NOMO-1 treated with dmso at 0.1 percent for 144 hours (cell line): Measurements from ENCODE around the gene DHRS9.
"Not testable (repeated sequence)": the region's sequence is repeated elsewhere in the genome, so short reads cannot be mapped to it uniquely, and the experiment has no call there.

Experiments used
- DNase-seq: peaks from one replicate; lab custom pipeline; 2025; ENCODE audit not compliant: unreplicated experiment; lab: John Stamatoyannopoulos, UW

Gene DHRS9

DNA sequence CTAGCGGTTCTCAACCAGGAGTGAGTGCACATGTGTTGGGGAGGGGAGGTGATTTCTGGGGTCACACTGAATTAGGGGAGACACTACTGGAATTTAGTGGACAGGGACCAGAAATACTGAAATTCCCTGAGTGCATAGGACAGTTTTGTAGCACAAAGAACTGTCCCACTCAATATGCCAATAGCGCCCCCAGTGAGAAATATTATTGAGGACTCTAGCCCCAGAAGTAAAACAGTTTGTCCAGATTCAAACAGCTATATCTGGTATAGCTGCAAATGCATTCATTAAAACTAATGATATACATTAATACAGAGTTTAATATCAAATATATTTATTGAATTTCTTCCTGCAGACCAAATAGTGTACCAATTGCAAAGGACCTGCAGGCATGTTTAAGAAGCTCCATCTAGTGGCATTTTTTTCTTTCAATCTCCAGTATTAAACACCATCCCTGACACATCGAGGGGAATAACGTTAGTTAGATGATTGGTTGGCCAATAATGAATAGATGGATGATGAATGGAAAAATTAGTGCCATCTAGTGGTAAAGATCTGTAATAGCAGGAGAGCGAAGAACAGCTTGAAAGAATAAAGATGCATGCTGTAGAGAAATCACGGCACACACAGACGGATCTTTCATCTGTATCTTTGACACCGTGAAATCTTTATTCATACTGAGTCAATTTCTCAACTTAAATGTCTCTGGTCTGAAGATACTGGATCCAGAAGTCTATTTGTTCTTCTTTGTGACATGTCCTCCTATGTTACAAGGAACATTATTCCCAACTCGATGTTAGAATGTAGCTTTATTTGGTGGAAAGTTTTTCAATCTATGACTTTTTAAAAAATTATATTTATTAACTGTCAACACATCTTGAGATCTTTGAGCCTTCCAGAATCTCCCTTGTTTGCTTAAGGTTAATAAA lies 62.5 kb downstream of the DHRS9 start:
- DNase-seq, result peak; percentile 12

DNA sequence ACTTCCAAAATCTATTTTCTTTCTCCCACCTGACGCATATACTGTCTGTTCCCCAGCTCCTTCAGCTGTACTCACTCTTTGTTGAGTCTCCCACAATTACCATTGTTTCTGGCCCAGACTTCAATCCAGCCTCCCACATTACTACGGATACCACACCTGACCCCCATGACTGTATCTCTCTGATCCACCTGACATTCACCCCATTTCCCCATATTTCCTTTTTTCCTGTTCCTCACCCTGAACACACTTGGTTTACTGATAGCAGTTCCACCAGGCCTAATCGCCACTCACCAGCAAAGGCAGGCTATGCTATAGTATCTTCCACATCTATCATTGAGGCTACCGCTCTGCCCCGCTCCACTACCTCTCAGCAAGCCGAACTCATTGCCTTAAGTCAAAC lies 64.9 kb downstream of the DHRS9 start:
- DNase-seq, result not testable (repeated sequence)

DNA sequence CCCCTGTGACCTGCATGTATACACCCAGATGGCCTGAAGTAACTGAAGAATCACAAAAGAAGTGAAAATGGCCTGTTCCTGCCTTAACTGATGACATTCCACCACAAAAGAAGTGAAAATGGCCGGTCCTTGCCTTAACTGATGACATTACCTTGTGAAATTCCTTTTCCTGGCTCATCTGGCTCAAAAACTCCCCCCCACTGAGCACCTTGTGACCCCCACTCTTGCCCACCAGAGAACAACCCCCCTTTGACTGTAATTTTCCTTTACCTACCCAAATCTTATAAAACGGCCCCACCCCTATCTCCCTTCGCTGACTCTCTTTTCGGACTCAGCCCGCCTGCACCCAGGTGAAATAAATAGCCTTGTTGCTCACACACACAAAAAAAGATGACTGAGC lies 67.1 kb downstream of the DHRS9 start:
- not testable (repeated sequence) for DNase-seq

DNA sequence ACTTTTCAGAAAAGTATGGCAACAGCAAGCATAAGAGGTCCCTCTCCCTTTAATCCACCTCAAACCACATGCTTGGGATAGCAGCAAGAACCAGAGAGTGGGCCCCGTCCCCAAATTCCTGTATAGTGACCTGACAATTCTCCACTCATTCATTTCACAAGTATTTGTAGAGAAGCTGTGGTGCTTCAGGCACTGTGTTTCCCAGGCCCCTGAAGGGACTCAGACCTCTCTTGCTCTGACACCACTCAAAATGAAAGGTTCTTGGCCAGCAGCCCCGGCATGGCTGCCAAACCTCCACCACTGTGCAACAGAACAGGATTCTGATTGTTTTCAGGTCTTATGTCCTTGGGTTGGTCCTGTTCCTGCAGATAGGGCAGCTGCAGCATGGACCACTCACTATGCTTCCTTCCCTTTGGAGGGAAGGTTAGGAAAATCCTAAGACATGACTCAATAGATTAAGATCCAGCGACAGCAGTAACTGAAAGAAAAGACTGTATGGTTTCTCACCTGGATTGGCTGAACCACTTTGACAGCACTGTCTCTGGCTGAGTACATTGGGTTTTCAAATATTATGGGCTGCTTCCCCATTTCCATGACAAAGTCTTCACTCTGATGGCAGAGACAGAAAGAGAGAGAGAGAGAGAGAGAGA lies 67.6 kb downstream of the DHRS9 start:
- no peak for DNase-seq

DNA sequence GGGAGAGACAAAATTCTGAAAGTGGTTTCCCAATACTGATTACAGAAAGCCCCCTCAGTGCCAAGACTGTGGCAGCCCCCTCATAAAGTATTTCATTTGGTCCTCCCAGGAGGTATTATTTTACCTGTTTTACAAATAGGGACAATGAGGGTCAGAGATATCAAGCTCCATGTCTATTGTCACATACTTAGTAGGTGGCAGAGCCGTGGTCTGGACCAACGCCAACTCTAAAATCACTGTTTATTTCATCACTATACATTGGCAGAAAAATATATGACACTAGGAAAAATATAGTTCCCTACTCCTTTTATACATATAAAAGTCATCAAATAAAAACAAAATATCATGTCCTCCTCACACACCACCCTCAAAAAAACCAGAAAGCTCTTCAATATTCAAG lies 68.6 kb downstream of the DHRS9 start:
- no peak for DNase-seq

DNA sequence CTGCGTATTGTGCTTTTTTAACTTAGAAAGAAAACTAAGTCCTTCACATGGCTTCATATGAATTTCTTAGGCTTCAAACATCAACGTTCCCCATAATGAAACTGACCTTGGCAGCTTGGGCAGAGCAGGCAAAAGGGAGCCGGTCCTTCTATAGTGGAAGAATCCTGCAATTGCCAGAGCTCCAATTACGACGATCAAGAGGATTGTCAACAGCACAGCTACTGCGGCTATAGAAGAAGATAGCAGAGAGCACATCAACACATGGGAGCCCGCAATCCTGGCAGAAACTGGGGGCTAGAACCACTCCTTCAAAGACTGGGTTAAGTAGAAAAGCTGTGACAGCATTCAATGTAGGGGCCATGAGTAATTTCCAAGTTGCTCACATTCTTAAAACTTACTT lies 69.8 kb downstream of the DHRS9 start:
- DNase-seq, result no peak

DNA sequence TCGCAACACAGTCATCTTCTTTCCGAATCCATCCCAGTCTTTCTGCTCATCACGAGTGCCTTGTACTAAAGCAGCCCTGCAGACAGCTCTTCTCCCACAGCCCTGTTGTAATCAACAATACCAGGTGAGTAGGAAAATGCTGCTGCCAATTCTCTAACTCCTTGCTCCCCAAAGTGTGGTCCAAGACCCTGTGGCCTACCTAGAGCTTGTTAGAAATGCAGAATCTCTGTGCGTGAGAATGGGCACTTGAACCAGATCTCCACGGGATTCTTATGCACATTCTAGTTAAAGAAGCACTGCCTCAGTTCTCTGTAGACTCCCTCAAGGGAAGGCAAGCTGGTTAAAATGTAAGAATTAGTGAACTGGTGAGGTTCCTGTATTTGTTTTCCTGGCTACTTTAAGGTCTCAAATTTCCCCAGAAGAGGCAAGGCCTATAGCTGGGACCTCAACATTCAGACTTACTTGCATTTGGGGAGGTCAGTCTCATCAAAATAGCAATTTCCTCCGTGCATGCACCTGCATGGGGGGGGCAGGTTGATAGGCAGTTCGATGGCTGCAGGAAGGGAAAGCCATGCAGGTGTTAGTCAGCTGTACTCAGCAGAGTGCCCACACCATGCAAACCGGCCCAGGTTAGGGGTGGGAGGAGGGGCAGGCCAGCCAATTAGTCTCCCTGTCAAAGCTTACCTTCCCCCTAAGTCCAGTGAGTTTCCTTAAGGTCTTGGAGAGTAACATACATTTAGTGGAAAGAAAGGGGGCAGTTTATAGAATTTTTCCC lies 70.8 kb downstream of the DHRS9 start:
- no peak for DNase-seq

DNA sequence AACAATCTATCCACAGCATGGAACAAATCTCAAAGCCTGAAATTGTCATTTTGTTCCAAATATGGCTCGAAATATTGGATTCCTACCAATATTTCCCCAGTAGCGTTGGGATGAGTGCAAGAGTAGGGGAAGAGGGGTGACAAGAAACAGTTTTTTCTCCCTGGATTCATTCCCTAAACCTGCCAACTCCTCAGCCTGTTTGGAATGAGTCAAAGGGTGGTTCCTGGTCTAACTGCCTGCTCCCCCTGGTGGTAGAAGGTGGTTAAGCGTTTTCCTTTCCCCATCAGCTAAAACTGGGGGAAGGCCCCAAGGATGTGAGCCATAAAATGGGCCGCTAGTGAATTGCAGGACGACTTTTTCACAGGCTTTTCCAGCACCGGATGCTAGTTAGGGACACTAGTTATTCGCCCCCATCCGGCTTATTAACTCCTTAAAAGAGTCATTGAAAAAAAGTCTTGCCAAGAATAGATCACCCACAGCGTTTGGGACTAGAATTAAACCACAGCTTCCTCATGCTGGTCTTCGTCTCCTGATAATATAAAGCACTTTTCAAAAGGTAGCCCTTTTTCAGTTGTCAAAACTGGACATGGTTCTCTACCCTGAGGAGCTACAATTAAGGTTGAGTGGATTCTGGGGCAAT lies 72.5 kb downstream of the DHRS9 start:
- peak; percentile 10 for DNase-seq

DNA sequence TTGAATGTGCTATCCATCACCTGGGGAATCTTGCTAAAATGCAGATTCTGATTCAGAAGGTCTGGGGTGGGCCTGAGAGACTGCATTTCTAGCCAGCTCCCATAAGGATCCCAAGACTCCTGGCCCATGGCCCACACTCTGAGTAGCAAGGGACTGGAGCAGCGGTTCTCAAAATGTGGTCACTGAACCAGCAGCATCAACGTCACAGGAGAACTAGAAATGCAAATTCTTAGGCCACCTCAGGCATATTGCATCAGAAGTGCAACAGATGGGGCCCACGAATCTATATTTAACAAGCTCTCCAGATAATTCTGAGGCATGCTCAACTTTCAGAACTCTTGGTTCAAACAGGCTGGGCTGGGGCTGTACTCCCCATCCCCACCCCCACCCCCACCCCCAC lies 74.6 kb downstream of the DHRS9 start:
- DNase-seq, result peak; percentile 3
